GM18861 (cell line): ENCODE results near the gene MPP1.
"Not testable (repeated sequence)": the region's sequence is repeated elsewhere in the genome, so short reads cannot be mapped to it uniquely, and the experiment has no call there.

Experiments
- ATAC-seq: cut with Tn5 transposase; IDR thresholded peaks from one replicate; pipeline ENCODE4 v1.9.1; 2021; ENCODE audit not compliant: unreplicated experiment

Gene MPP1

DNA sequence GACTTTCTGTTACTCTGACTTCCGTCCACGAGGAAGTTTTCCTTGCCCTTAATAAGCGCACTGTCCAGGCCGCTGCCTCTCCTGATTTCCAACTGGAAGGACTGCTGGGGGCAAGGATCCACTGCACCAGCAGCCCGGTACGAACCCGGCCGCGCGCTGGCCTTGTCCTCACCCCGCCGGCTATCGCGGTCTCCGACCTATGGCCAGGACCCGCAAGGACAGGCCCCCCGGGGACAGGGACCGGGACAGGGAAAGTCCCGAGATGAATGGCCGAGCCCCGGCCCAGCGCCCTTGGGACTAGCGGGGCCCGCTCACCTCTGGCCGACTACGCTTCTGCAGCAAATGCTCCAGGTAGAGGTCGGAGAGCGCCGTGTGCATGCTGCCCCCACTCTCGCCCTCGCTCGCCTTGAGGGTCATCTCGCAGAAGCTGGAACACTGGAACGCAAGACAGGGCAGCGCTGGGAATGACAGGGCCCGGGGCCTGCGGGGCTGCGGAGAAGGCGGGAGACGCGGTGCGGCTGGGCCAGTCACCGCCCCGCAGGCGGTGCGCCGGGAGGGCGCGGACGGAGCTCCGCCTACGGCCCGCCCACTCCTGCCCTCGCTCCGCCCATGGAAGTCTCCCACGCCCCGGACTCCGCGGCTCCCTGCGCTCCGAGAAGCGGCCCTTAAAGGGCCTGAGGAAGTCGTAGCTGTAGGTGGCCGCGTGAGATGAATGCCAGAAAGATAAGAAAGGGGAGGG lies at the start of gene MPP1:
MPP1 (minus strand) TSS at position 529 of the 739 bp plus-strand sequence; CDS start at position 417, 112 bp downstream.
- peak; percentile 80 for ATAC-seq

DNA sequence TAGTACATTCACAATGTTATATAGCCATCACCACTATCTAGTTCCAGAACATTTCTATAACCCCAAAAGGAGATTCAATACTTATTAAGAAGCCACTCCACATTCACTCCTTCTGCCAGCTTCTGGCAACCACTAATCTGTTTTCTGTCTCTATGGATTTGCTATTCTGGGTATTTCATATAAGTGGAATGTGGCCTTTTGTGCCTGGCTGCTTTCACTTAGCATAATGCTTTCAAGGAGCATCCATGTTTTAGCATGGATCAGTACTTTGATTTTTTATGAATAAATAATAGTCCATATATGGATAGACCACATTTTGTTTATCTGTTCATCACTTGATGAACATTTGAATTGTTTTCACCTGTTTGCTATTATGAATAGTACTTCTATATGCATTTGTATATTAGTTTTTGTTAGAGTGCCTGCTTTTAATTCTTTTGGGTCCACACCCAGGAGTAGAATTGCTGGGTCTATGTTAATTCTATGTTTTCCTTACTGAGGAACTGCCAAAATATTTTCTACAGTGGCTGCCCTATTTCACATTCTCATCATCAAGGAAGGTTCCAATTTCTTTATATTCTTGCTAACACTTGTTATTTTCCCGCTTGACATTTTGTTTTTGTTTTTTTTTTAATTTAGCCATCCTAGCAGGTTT lies 45.8 kb upstream of the MPP1 start:
- no peak for ATAC-seq

DNA sequence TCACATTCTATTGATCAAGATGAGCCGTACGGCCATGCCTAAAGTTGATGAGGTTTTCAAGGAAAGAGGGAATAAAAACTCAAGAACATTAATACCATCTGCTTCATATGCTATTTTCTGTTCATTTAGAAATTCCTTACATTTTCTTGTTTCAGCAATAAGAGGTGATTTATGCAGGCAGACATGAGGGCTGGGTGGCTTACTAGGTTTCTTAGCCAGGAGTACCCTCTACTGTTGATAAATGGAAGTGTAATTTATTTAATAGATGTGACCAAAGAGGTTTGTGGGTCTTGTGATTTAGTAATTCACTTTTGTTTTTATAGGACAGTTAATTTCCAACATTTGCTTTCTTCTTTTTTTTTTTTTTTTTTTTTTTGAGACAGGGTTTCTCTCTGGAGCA lies 35.6 kb upstream of the MPP1 start:
- ATAC-seq: peak; percentile 57

DNA sequence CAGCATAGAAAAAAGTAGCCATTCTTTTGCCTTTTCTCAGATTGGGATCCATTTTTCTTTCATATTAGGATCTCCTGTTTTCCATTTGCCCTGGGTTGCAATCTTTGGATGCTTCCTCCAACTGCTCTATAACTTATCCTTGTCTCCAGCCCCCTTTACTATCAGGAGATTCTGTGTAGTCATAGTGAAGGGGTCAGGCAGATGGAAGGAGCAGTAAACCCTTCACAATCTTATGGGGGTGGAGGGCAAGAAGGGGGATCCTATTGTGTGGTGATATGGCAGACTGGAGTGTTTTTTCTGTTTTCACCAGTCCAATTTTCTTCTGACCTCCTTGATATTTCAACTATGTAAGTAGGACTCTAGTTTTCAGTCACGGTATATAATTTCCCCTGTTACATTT lies 30.9 kb upstream of the MPP1 start:
- no peak for ATAC-seq

DNA sequence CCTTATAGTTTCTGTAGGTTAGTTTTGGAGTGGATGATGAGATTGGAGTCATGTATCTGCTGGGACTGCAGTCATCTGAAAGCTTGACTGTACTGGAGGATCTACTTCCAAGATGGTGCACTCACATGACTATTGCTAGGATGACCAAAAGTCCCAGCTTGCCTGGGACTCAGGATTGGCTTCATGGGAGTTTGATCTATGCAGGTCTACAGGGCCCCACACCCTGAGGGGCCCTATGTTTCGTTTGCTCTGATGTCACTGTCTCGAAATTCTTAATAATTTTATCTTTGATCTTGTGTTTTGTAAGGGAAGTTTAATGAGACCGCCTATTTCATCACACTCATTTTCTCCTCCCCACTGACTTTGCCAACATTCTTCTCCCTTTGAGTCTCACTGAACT lies 29.3 kb upstream of the MPP1 start, which contains the start of gene SMIM9:
SMIM9 (minus strand) TSS at position 101 of the 400 bp plus-strand sequence. CDS start 3,806 bp downstream, outside the sequence.
- ATAC-seq: no peak

DNA sequence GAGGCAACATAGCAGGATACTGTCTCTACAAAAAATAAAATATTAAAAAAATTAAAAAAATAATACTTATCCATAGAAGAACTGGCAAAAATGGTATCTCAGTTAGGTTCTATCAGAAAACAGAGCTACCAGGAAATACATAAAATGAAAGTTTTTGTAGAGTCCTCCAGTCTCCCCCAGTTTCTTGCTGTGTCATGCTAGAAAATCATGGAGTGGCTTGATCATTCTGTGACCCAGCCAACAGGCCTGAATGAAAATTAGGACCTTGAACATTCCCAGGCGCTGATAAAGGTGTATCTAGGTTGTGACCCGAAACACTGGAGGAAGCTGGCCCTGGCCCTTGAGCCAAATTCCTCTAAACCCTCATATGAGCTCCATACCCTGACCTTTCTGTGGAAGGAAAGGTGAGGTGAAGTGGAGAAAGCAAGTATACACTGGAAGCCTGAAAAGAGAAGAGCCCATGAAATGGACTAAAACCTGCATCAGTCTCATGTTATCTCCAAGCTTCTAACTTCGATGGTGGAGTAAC lies 28.5 kb upstream of the MPP1 start:
- no peak for ATAC-seq

DNA sequence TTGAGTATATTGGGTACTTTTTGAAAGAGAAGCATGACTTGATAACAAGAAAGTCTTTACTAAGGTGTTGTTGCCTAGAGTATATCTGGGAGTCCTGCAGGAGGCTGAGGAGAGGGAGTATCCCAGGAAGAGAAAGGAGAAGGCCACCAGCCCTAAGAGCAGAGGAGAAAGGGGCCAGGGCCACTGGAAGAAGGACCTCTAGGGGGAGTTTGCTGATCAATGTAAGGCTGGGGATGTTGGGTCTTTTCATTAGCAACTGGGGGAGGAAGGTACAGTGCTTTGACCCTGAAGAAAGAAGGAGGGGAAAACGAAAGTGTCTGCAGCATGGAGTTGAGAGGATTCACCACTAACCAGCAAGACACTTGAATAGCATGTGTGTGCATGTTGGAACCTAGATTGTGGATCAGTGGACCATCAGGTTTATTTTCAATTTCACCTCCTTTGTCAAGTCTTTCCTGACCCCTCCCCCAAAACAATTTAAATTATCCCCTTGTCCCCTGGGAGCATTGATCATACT lies 24.7 kb upstream of the MPP1 start:
- ATAC-seq: no peak

DNA sequence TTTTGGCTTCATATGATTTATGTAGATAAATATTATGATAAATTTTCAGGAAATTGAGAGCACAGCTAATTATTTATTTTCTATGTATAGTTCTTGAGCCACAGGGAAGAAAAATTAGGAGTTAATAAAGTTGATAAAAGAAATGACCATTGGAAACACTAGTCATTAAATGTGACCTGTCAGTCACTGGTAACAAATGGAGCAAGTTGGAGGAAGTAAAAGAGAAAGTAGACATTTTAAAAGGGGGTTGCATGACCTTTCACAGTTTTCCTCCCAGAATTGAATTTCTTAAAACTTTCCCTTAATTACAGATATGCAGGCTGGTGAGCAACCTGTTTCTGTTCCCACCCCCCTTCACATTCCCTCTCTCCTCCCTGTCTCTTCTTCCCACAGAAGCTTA lies 23.8 kb upstream of the MPP1 start:
- no peak for ATAC-seq

DNA sequence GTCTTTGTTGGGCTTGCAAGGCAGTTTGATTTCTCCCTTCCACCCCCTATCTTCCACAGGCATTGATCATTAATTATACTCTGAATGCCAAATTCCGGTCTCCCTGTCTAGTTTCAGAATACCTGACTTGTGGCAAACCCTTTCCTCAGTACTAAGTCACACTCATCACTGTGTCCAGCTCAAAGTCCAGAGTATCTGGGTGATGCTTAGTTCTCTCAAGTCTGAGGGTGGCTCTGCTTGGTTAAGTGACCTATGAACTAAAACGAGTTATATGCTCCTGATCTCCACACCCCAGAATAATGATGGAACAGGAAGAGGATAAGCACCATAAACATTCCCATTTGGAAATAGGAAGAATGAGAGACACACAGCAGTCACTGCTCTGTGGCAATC lies 22.7 kb upstream of the MPP1 start:
- ATAC-seq: no peak

DNA sequence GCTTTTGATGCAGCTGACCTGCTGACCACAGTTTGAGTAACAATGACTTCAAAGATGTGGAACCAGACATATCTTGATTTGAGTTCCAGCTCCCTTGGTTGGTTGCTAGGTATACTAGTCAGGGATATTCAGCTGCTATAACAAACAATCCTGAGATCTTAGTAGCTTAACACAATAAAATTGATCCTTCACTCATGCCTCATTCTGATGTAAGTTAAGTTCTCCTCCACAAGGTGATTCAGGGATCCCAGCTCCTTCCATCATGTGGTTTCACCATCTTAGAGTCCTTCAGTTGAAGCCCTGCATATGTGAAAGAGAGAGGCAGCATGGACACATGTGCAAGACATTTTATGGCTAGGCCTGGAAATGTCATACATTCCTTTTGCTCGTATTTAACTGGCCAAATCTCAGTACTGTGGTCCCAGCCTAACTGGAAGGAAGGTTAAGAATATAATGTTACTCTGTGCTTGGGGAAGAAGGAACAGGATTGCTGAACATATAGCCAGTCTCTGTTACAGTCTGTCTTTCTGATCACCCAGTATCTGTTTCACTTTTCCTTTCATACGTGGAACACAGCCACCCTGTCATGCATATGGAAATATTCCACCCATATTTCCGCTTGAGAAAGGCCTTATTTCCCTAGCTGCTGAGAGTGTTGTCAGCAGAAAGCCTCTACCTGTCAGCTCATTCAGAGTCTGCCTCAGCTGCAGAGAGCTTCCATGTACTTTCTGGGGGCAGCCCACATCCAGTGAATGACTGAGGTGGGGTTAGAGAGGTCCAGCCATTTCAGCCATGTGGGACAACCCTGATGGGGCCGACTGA lies 22.1 kb upstream of the MPP1 start:
- peak; percentile 89 for ATAC-seq

DNA sequence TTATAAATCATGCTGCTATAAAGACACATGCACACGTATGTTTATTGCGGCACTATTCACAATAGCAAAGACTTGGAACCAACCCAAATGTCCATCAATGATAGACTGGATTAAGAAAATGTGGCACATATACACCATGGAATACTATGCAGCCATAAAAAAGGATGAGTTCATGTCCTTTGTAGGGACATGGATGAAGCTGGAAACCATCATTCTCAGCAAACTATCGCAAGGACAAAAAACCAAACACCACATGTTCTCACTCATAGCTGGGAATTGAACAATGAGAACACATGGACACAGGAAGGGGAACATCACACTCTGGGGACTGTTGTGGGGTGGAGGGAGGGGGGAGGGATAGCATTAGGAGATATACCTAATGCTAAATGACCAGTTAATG lies 20.3 kb upstream of the MPP1 start:
- not testable (repeated sequence) for ATAC-seq

DNA sequence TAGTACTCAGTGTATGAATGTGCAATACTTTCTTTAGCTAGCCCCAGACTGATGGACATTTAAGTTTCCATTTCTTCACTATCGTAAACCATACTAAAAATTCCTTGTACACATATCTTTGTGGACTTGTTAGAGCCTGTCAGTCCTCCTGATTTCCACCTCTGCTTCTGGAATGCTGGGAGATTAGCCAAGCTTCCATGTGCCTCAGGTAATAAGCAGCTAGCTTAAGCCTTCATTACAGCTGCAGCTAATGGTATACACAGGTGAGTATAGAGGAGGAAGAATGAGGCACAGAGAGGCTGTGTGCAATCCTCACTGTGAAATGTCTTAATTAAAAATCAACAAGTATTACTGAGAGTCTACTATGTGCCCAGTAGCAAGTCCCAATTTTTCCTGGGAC lies 19.4 kb upstream of the MPP1 start:
- ATAC-seq: no peak

DNA sequence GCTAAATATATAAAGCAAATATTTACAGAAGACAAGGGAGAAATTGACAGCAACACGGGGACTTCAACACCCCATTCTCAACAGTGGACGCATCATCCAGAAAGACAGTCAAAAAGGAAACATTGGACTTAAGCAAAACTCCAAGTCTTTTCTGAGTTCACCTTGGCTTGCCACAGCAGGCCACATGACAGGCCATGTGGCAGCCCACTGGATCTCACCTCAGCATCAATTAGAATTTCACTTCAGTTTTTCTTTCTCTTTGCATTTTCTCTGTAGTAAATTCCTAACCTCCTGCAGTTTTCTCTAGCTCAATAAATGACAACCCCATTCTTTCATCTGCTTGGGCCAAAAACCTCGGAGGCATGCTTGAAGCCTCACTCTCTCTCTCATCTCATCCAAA lies 16.7 kb upstream of the MPP1 start:
- no peak for ATAC-seq

DNA sequence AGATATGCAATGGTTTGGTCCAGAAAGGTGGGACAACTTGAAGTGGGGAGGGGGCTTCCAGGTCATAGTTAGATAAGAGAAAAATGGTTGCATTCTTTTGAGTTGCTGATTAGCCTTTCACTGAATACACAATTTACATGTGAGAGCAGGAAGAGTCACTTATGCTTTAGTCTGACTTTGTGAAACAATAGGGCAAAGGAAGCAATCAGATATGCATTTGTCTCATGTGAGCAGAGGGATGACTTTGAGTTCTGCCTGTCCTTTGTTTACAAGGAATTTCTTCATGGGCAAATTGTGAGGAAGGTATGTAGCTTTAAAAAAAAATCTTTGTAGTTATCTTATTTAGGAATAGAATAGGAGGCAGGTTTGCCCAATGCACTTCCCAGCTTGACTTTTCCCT lies 16.2 kb upstream of the MPP1 start:
- ATAC-seq: no peak

DNA sequence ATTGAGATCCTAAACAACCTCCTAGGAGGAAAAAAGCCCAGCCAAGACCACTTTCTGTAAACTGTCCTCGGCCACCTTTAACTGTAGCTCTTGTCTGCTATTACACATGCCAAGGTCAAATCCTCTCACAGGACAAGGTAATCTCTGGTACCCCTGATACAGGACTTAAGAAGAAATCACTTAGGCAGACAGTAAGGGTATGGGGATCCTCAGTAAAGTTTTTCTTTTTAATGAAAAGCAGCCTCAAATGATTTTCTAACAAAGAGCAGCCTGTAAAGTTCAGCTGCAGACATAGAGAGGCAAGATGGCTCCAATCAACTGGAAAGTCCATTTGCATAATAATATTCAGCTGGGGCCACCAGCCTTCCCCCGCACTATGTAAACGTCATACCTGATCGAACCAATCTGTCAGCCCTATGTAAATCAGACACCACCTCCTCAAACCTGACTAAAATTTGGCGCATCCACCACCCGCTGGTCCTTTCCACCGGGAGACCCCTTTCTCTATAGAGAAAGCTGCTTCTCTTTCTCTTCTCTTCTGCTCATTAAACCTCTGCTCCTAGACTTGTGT lies 14.6 kb upstream of the MPP1 start:
- ATAC-seq: no peak

DNA sequence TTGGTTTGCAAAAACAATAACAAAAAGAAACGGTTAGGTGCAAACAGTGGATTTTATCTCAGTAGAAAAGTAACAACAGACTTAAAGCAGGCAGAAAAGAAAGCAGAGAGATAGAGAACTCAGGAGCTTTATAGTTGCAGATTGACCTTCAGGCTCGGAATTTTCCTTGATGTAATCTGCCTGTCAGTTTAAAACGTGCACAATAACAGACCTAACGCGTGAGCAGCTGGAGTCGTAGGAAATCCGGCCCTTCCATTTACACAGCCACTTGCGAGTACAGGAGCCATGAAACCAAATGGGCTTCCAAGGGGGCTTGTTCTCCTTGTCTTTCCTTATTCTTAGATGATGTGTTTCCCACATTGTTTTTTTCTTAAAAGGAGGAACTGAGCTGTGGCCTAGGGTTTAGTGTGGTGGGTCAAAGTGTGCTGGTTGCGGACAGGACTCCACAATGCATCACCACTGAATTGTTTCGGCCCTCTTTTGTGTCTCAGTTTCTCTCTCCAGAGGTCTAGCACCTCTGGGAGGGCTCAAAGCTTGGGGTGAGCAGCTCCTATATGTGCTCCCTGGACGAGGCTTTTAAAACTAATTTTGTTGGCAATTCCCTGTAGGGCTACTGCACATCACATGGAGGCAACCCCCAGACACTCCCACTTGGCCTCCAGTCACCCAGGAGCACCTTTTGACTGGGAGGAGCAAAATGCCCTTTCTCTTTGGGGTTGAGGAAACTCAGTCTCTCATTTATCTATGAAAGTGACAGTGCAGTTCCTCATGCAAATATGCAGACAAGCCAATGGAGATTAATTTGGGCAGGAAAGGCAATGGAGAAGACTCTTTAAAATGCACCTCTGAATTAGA lies 13.9 kb upstream of the MPP1 start:
- no peak for ATAC-seq

DNA sequence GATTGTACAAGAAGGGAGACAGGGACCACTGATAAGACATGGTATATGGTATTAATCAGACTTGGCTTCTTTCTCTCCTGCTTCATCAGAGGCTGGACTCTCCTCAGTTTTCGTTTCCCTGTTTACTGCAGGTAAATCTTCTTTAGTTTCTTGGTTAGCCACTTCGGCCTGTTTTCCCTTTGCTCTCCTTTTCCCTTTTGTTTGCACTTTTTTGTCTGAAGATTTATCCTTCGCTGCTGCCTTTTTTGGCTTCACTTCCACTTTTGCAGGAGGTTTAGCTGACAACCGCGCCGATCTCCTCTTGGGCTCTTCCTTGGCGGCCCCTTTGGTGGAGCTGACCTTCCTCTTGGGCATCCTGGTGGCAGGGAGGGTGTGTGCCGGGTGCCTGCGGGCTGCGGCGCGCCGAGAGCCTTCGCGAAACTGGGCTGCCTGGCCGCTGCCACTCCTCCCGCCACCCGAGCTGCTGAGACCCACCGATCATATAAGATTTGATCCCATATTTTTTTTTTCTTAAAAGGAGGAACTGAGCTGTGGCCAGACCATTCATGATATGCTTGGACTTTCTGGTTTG lies 11.8 kb upstream of the MPP1 start:
- ATAC-seq: not testable (repeated sequence)

DNA sequence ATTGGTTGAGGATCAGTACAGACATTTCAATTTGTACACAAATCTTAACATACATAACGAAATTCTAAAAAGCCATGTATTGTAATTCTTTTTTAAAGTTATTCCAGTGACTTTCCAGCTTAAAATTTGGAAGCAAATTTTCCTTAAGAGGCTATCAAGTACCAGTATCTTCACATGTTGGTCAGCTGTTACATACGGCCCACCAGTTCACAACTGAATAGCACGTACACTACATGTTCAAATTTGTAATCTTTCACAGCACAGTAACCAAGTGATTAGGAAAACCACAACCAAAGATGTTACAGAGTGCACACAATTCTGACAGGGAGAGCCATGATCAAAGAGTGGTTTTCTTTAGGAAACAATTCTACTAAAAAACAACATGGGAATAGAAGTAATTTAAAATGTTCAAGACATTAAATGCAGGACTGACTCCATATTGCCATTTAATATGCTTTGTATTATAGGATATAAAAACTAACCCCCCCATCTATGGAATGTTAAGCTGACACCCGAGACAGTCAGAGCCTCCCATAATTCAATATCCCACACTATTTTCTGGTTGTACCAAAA lies 11.1 kb upstream of the MPP1 start:
- ATAC-seq: not testable (repeated sequence)

DNA sequence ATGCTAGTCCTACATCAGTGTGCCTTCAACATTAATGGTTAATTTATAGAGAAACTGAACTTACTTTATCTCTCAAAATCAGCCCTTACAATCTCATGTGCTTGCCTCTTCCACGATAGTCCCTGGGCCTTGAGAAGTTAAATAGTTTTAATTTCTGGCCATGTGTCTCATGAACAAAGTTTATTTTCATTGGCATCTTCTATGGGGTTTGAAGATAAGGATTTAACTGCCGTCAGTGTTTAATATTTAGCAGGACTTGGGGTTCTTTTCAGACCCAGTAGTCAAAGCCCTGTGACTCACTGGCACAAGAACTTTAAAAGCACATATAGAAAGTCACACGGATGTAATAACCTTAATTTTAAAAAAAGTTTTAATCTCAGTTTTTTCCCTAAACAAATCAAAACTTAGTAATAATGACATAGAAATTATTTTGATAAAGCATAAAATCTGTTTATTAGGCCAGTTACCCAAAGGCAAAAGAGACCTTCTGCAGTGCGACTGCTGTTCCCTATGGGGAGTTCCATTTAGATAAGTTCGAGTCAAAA lies 10.1 kb upstream of the MPP1 start:
- ATAC-seq: no peak
